Tibial nerve (tissue), 4 donors: ENCODE results near the gene KIN. TPM values are rescaled to one million over a fixed set of nuclear protein-coding genes. Genes with fewer than 3 reads are reported as not detected.
"Not testable (repeated sequence)": the region's sequence is repeated elsewhere in the genome, so short reads cannot be mapped to it uniquely, and the experiment has no call there.

Source experiments
- DNase-seq, 2 donors: peaks; one replicate each; pipeline ENCODE4 v3.0.0-alpha.2; 2019; ENCODE audit warnings: low spot score in 2 of 2
- H3K27ac ChIP-seq, 4 donors: fragments of 200-600 bp; sonication (generic) in 3 of 4; one replicate each; pipeline ENCODE4 v1.5.1; 2017 to 2019; ENCODE audit warnings: mild to moderate bottlenecking in 1 of 4
- H3K27me3 ChIP-seq, 2 donors: fragments of 200-600 bp; sonication (generic) in 1 of 2; one replicate each; pipeline versions ENCODE4 v1.5.1 to v1.6.0; 2017 to 2019
- H3K36me3 ChIP-seq, 3 donors: fragments of 200-600 bp; sonication (generic); one replicate each; pipeline ENCODE4 v1.5.1; 2018 to 2019
- H3K4me1 ChIP-seq, 4 donors: fragments of 200-600 bp; sonication (generic) in 3 of 4; one replicate each; pipeline ENCODE4 v1.5.1; 2017 to 2019
- H3K4me3 ChIP-seq, 4 donors: fragments of 200-600 bp; sonication (generic) in 3 of 4; one replicate each; pipeline ENCODE4 v1.5.1; 2017 to 2019; ENCODE audit warnings: mild to moderate bottlenecking in 1 of 4, moderate library complexity in 1 of 4
- H3K9me3 ChIP-seq, 4 donors: fragments of 200-600 bp; sonication (generic) in 3 of 4; one replicate each; pipeline ENCODE4 v1.5.1; 2017 to 2019
- EP300 ChIP-seq, 2 donors: sonication (generic); formaldehyde crosslinking; IDR thresholded peaks; one replicate each; pipeline ENCODE4 v1.6.1; 2017; ENCODE audit warnings: antibody characterized with exemption in 2 of 2, mild to moderate bottlenecking in 1 of 2
- POLR2A ChIP-seq, 2 donors: fragments of 450-650 bp; IDR thresholded peaks; one replicate each; pipeline ENCODE4 v1.6.1; 2017; ENCODE audit warnings: antibody characterized with exemption in 2 of 2, mild to moderate bottlenecking in 2 of 2, moderate library complexity in 2 of 2
- WGBS, 2 donors: methylation state at CpG; one replicate each; pipeline ENCODE4 v1.1.5; 2018; 5-methylcytosine and 5-hydroxymethylcytosine counted together
- total RNA-seq, 4 donors: library from RNA; depleted of rRNA; stranded (reverse); fragments of >200 nt; gene quantifications; one replicate each; pipeline ENCODE4 v1.1.0, GENCODE V29; 2016
- TF ChIP-seq, protein P1 (sequence below), 5 experiments: fragments of 200-600 bp in 3 of 5; fragments of 450-650 bp in 2 of 5; sonication (generic) in 3 of 5; IDR thresholded peaks; one replicate each; pipeline ENCODE4 v1.5.1; 2016 to 2019; ENCODE audit warnings: antibody characterized with exemption in 5 of 5, mild to moderate bottlenecking in 3 of 5, moderate library complexity in 2 of 5

The KIN gene
- total RNA-seq, 4 donors from 2014 or later, result 6.9 to 9.2 (median 7.7) TPM

DNA sequence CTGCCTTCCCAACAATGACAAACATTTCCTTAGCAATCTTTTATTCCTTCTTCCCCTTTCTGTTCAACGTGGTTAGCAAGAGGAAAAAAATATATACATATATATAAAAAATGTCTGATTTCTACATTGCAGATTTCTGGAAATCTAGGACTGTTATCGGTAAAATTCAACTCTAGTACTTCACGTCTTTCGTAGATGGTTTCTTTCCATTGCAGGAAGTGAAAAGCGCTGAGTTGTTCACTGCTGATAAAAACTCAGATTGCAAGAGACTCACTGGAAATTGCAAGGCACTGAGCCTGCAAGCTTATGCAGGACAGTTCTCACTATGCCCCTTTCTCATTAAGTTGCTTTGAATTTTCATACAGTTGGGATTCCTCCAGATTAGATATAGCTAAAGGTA lies 23.9 kb downstream of the KIN start:
- Histone ChIP-seq H3K36me3 (peaks cover 0 to 98% (median 4%) of the 10 kb centered on the region in 3 donors), H3K4me1 (peaks cover 0 to 15% (median 0%) of the 10 kb centered on the region in 4 donors), H3K4me3 (no peak overlapping the region), H3K9me3 (no peaks in the 10 kb centered on the region), H3K27me3 (no peaks in the 10 kb centered on the region), H3K27ac (no peak overlapping the region)
- no peak for DNase-seq
- TF ChIP-seq EP300 (IDR thresholded peaks at IDR 0.05), result no peak
- TF ChIP-seq, protein P1, sequence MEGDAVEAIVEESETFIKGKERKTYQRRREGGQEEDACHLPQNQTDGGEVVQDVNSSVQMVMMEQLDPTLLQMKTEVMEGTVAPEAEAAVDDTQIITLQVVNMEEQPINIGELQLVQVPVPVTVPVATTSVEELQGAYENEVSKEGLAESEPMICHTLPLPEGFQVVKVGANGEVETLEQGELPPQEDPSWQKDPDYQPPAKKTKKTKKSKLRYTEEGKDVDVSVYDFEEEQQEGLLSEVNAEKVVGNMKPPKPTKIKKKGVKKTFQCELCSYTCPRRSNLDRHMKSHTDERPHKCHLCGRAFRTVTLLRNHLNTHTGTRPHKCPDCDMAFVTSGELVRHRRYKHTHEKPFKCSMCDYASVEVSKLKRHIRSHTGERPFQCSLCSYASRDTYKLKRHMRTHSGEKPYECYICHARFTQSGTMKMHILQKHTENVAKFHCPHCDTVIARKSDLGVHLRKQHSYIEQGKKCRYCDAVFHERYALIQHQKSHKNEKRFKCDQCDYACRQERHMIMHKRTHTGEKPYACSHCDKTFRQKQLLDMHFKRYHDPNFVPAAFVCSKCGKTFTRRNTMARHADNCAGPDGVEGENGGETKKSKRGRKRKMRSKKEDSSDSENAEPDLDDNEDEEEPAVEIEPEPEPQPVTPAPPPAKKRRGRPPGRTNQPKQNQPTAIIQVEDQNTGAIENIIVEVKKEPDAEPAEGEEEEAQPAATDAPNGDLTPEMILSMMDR (IDR thresholded peaks at IDR 0.05), result no peak
- TF ChIP-seq POLR2A (IDR thresholded peaks at IDR 0.05), result no peak
- 45 to 55% methylated on average over 5 of the region's 5 CpGs for WGBS, 2 donors

DNA sequence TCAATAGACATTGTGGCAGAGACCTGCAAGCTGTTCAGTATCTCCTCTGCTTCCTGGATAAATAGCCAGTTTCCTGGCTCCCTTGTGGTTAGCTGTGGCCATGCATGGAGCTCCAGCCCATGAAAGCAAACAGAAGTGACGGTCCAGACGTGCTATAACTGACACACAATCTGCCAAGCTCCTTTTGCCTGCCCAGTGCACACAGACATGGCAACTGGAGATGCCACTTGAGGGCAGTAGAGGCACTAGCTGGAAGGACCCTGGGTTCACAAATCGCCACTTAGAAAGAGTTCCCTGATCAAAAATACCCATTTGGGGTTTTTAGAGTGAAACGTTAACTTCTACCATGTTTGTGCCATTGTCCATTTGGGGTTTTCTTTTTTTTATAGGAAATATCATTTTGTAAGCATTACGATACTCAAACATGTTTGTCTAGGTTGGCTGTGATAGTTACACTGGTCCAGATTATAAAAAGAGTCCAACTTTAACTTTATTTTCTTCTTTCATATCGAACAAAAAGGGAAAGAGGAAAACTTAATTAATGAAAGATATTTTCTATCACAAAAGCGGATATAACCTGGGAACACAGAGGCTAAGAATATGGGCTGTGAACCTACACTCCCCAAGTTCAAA lies 31.3 kb downstream of the KIN start:
- Histone ChIP-seq H3K36me3 (peaks cover 0 to 92% (median 0%) of the 10 kb centered on the region in 3 donors), H3K4me3 (no peak overlapping the region), H3K27ac (no peak overlapping the region), H3K27me3 (no peaks in the 10 kb centered on the region), H3K4me1 (no peaks in the 10 kb centered on the region), H3K9me3 (peaks cover 0 to 4% (median 0%) of the 10 kb centered on the region in 4 donors)
- TF ChIP-seq EP300 (IDR thresholded peaks at IDR 0.05) (no peak), POLR2A (IDR thresholded peaks at IDR 0.05) (no peak)
- TF ChIP-seq, protein P1 (IDR thresholded peaks at IDR 0.05), result peak in 1 of 5 experiments; percentile 12
- DNase-seq, result no peak
- 72 to 84% methylated on average over 7 of the region's 7 CpGs for WGBS, 2 donors

DNA sequence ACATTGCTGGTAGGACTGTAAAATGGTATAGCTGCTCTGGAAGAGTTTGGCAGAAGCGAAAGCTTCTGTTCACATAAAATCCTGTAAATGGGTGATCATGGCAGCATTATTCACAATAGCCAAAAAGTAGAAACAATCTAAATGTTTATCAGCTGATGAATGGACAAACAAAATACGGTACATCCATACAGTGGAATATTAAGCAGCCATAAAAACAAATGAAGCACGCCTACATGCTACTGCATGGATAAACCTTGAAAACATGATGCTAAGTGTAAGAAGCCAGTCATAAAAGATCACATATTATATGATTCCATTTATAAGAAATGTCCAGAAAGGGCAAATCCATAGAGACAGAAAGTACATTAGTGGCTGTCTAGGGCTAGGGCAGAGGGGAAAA lies 32.7 kb downstream of the KIN start:
- no peak for DNase-seq
- no peaks in the 10 kb centered on the region for H3K4me1 ChIP-seq
- peaks cover 0 to 85% (median 0%) of the 10 kb centered on the region in 3 donors for H3K36me3 ChIP-seq
- peaks cover 0 to 4% (median 0%) of the 10 kb centered on the region in 4 donors for H3K9me3 ChIP-seq
- H3K4me3 ChIP-seq, result no peak overlapping the region
- 97 to 99% methylated on average over 3 of the region's 3 CpGs for WGBS, 2 donors
- TF ChIP-seq POLR2A (IDR thresholded peaks at IDR 0.05) (no peak), EP300 (IDR thresholded peaks at IDR 0.05) (no peak)
- TF ChIP-seq, protein P1 (IDR thresholded peaks at IDR 0.05), result no peak
- H3K27ac ChIP-seq, result no peak overlapping the region
- no peaks in the 10 kb centered on the region for H3K27me3 ChIP-seq

DNA sequence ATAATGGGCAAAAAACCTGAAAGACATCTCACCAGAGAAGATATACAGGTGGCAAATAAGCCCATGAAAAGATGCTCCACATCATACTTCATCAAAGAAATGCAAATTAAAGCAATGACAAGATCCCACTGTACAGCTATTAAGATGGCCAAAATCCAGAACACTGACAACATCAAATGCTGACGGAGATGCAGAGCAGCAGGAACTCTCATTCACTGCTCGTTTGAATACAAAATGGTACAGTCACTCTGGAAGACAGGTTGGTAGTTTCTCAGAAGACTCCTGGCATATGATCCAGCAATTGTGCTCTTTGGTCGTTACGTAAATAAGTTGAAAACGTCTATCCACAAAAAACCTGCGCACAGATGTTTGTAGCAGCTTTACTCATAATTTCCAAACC lies 35.5 kb downstream of the KIN start:
- H3K27me3 ChIP-seq, result no peaks in the 10 kb centered on the region
- H3K4me1 ChIP-seq, result no peaks in the 10 kb centered on the region
- 91 to 95% methylated on average over 6 of the region's 6 CpGs for WGBS, 2 donors
- no peak overlapping the region for H3K4me3 ChIP-seq
- no peak for DNase-seq
- peaks cover 0 to 66% (median 0%) of the 10 kb centered on the region in 3 donors for H3K36me3 ChIP-seq
- peaks cover 0 to 4% (median 0%) of the 10 kb centered on the region in 4 donors for H3K9me3 ChIP-seq
- no peak overlapping the region for H3K27ac ChIP-seq
- no peak for TF ChIP-seq POLR2A (IDR thresholded peaks at IDR 0.05)
- no peak for TF ChIP-seq EP300 (IDR thresholded peaks at IDR 0.05)
- TF ChIP-seq, protein P1 (IDR thresholded peaks at IDR 0.05), result no peak

DNA sequence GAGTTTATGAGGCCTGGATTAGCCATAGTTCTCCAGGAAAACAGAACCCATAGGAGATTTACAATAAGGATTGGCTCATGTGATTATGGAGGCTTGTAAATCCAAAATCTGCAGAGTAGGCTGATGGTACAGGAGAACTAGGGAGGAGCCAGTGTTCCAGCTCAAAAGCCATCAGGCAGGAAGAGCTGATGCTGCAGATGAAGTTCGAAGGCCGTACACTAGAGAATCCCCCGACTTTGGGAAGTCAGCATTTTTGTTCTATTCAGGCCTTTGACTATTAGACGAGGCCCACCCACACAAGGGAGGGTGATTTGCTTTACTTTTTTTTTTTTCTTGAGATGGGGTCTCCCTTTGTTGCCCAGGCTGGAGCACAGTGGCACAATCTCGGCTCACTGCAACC lies 37.6 kb downstream of the KIN start:
- DNase-seq, result no peak
- no peak overlapping the region for H3K4me3 ChIP-seq
- H3K9me3 ChIP-seq, result peaks cover 0 to 2% (median 0%) of the 10 kb centered on the region in 4 donors
- peaks cover 0 to 45% (median 0%) of the 10 kb centered on the region in 3 donors for H3K36me3 ChIP-seq
- H3K27me3 ChIP-seq, result no peaks in the 10 kb centered on the region
- H3K27ac ChIP-seq, result no peak overlapping the region
- TF ChIP-seq, protein P1 (IDR thresholded peaks at IDR 0.05), result no peak
- TF ChIP-seq EP300 (IDR thresholded peaks at IDR 0.05) (no peak), POLR2A (IDR thresholded peaks at IDR 0.05) (no peak)
- no peaks in the 10 kb centered on the region for H3K4me1 ChIP-seq
- WGBS, 2 donors, result 71 to 77% methylated on average over 5 of the region's 5 CpGs

DNA sequence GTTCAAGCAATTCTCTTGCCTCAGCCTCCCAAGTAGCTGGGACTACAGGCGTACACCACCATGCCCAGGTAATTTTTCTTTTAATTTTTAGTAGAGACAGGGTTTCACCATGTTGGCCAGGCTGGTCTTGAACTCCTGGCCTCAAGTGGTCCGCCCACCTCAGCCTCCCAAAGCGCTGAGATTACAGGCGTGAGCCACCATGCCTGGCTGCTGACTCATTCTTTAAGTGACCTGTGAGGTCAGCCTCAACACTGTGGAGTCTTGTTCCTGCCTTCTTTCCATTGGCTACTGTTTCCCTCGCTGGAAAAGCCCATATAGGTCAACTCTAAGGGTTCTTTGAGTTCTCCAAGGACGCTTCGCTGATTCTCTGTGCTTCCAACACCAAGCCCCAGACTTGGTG lies 39.2 kb downstream of the KIN start:
- H3K36me3 ChIP-seq, result peaks cover 0 to 29% (median 0%) of the 10 kb centered on the region in 3 donors
- WGBS, 2 donors, result 65 to 70% methylated on average over 7 of the region's 7 CpGs
- not testable (repeated sequence) for H3K9me3 ChIP-seq, H3K27ac ChIP-seq, DNase-seq, H3K4me3 ChIP-seq, H3K4me1 ChIP-seq, H3K27me3 ChIP-seq
